GM19372 (cell line): Measurements from ENCODE around the gene ANGEL2.

Experiments used
- ATAC-seq: cut with Tn5 transposase; IDR thresholded peaks from one replicate; pipeline ENCODE4 v1.9.1; 2021; ENCODE audit warnings: mild to moderate bottlenecking, low read depth, moderate library complexity; ENCODE audit not compliant: unreplicated experiment

ANGEL2 gene

DNA sequence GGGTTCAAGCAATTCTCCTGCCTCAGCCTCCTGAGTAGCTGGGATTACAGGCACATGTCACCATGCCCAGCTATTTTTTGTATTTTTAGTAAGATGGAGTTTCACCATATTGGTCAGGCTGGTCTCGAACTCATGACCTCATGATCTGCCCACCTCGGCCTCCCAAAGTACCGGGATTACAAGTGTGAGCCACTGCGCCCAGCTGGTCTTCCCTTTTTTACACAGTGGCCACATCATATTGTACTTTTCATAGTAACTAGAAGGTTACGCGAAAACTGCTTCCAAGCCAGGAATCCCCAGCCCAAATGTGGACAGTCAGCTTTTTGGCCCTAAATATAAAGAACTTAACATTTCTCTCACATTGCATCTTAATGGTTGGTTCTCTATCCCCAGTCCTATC, 61.2 kb downstream of the ANGEL2 start:
- no peak for ATAC-seq

GRCh38 chr1:212953321-212953720, 62.3 kb downstream of the ANGEL2 start:
- ATAC-seq, result no peak

DNA sequence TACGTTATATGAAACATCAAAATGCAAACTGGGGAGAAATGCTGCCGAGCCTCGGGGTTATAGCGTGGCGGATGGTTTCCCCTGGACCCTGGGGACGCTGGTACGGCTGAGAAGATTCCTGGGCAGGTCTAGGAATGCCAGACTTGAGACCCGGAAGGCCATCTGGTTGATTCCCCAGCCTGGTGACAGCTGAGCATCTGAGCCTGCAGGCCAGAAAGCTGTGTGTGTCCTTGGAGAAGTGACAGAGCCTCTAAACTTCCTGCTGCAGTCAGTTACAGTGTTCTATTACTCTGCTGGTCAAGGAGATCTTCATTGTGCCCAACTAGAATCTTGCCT, 63.1 kb downstream of the ANGEL2 start:
- ATAC-seq, result no peak

- no peak for ATAC-seq
These were observed 63.6 kb downstream of the ANGEL2 start for GRCh38 chr1:212951947-212952640.

DNA sequence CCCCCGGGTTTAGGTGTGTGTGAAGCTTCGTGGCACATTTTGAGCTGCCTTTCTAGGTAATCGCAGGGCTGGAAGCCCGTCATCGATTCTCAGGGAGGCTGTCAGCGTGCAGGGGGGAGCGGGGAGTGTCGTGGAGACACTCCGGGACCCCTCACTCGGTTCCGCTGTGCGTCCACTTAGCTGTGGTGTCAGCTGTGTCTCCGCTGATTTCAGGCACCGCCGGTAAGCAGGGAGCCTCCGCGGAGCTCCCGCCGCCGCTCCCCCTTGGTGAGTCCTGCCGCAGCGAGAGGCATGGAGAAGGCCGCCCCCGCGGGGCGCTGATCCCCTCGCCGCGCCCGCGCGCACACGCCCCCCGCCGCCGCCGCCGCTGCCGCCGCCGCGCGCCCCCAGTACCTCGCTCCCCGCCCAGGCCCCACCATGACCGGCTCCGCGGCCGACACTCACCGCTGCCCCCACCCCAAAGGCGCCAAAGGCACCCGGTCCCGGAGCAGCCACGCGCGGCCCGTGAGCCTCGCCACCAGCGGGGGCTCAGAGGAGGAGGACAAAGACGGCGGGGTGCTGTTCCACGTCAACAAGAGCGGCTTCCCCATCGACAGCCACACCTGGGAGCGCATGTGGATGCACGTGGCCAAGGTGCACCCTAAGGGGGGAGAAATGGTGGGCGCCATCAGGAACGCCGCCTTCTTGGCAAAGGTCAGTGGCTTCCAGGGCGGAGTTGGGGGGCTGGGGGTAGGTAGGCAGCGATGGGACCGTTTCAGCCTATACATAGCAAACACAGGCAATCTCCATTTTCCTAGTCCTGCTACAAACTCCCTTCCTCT, 64.3 kb downstream of the ANGEL2 start:
- ATAC-seq, result peak; percentile 8

DNA sequence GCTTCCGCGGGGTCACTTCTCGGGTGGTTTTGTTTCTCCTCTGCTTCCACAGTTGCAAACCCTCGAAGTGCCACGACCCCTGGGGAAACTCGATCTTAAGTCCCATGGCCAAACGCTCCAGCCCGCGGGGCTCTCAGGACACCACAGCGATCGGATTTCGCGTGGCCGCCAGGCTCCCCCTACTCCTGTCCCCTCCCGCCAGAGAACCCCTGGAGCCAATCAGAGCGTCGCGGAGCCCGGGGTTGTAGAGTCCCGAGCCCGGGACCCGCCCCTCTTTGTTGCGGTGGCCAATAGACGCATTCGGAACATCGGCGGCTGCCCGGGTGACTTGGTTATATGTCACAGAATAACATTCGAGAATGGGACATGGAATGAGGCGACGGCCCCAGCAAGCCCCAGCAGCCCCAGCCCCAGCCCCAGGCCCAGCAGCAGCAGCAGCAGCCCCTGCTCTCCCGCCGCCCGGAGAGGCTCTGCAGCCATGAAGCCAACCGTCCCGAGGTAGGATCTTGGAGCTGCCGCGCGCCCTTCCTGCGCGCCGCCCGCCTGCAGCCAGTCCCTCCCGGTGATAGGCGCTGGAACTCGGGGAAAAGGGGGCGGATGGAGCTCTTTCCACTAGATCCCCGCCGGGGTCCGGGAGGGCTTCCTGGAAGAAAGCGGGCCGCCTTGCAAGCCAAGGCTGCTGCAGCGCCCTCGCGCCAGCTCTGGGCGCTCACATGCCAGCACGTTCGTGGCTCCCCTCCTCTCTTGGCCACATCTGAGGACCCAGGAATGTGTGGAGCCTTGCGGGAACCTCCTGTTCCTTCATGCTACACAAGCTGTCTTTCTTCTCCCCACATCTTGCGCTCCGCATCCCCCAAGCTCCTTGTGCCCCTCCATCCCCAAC, 65.2 kb downstream of the ANGEL2 start, which contains the start of gene VASH2:
Gene VASH2, plus strand, starts transcription at position 299 of the 883 bp plus-strand sequence. CDS start 1,002 bp downstream, outside the sequence.
- peak; percentile 96 for ATAC-seq

DNA sequence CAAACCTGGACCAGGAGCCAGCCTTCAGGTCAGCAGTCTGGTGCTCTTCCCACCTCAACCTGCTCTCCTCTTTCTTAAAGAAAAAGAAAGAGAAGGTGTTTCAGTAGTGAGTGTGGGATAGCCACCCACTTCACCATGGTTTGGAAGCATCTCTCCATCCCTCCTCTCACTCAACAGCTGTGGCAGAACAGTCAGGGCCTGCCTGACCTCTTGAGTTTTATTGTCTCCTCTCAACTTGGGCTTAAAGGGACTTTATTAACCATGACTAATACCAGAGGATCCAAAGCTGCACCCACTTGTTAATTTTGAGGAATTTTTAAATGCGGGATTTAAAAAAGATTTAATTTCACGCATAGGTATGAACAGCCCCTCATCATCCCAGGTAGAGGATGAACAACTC, 65.9 kb downstream of the ANGEL2 start:
- no peak for ATAC-seq

DNA sequence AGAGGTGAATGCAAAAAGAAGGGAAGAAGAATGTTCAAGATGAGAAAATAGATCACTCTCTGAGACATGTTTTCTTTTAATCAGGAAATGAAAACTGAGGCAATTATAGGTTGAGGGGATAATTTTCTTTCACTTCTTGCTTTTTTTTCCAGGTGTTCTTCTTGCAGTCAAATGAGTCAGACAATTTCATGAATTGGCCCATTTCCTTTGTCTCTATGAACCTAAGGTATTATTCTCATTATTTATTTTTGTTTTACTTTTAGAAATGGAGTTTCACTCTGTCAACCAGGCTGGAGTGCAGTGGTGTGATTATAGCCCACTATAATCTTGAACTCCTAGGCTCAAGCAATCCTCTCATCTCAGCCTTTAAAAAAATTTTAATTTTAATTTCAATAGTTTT, 68.8 kb downstream of the ANGEL2 start:
- no peak for ATAC-seq

DNA sequence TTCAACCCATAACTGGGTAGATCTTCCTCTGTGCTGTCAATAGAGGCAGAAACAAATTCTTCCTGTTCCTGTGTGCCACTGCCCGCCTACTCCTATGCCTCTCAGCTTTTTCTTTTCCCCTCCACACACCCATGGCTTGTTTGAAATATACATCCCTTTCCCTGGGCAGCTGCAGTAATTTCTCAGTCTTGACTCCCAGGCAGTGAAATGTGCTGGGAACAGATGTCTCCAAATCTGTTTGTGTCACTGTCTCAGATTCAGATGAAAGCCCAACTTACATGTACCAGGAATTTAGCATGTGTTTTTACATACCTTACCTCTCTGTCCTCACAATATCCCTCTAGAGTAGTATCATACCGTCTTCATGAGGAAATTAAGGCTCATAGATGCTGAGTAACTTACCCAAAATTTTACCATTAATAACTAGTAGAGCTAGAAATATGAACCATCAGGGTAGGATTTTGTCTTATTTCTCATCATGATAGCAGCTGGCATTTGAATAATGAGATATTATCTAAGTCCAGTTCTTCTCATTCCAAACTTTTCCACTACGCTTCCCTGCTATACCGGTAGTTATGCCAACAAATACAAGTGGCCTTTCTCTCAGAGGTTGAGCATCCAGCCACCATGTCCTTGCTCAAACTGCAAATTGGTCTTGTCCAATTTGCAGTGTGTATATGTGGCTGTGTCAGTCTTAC, 70.1 kb downstream of the ANGEL2 start:
- no peak for ATAC-seq

DNA sequence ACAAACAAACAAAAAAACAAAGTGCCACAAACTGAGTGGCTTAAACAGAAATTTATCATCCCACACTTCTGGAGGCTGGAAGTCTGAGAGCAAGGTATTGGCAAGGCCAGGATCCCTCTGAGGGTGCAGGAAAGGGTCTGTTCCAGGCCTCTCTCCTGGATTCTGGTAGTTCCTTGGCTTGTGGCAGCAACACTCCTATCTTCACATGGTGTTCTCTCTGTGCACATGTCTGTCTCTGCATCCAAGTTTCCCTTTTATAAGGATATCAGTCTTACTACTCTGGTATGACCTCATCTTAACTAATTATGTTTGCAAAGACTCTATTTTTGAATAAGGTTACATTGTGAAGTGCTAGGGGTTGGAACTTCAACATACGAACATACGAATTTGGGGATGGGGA, 70.6 kb downstream of the ANGEL2 start:
- ATAC-seq, result no peak

DNA sequence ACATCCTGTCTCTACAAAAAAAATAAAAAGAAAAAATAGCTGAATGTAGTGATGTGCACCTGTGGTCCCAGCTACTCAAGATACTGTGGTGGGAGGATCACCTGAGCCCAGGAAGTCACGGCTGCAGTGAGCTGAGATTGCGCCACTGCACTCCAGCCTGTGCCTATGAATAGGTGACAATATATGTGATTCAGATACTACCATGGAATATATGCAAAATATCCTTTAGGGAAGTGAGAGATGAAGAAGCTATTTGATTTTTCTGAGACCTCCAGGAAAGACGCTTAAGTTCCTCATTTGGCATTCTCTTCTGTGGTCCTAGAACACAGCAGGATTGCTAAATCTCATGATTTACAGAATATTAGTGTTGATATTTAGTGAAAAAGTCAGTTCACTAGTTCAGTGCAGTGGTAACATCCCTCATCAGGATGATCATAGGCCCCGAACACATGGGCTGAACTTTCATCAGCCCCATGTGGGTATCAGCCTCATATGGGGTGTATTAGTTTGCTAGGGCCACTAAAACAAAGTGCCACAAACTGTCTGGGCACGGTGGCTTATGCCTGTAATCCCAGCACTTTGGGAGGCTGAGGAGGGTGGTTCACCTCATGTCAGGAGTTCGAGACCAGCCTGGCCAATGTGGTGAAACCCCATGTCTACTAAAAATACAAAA, 71.3 kb downstream of the ANGEL2 start:
- ATAC-seq, result peak; percentile 49

DNA sequence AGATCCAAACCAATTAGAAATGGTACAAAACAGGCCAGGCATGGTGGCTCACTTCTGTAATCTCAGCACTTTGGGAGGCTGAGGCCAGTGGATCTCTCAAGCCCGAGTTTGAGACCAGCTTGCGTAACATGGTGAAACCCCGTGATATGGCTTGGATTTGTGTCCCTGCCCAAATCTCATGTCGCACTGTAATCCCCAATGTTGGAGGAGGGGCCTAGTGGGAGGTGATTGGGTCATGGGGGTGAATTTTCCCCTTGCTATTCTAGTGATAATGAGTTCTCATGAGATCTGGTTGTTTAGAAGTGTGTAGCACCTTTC, 72.3 kb downstream of the ANGEL2 start:
- no peak for ATAC-seq

DNA sequence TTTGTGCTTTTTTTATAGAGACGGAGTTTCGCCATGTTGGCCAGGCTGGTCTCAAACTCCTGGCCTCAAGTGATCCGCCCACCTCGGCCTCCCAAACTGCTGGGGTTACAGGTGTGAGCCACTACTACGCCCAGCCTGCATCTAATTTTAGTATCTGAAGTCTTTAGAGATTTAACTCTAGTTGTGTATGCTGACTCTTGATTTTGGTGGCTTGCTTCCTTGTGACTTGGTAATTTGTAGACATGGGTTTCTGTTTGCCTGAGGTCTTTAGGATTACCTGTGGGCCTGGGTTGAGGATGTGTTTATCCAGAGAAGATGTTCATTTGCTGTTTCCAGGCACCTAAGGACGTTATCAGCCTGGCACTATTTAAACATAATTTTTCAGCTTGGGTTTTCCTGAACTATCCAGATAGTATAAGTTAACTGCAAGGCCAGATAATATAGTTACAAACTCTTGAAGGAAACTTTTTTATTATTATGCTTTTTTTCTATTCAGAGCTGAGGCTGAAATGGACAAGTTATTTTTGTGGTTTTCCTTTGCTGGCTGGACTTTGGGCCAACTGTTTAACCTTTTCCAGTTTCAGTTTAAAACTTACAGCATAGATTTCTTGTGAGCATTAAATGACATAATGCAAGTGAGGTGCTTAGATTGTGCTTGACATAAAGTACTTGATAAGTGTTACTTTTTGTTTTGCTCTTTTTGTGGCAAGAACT, 72.8 kb downstream of the ANGEL2 start:
- ATAC-seq, result no peak
